ENCODE measurements around the gene PRICKLE4.

DNA sequence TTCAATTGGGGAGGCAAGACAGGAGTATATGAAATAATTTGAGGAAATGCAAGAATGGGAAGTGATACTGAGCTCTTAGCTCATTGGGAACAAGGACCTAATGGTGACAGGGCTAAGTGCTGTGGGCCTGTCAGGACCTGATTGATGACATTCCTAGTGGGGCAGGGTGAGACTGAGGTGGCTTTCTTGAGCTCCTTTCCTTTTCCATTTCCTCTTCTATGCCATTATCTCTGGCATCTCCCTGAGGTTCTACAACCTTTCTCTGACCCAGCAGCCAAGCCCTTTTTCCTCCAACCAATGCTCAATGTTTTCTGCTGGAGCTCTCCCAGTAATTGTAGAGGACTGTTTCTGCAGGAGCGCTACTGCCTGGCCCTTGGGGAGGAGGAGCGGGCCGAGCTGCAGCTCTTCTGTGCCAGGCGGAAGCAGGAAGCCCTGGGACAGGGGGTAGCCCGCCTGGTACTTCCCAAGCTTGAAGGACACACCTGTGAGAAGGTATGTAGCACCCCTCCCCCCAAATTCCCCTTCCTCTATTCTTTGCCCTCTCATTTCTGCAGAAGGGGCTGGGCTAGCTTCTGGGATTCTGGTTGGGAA lies 4.1 kb downstream of the PRICKLE4 start:
- TF ChIP-seq MAZ (IDR thresholded peaks at IDR 0.05; ENCODE audit: borderline replicate concordance, low read depth, low read length) (no peak), RAD21 (IDR thresholded peaks at IDR 0.05; ENCODE audit: low read length) (no peak), CEBPB (IDR thresholded peaks at IDR 0.05; ENCODE audit: low read depth, low read length) (no peak), MXI1 (IDR thresholded peaks at IDR 0.05; ENCODE audit: borderline replicate concordance, low read depth, low read length) (no peak), RFX5 (IDR thresholded peaks at IDR 0.05; ENCODE audit: low read depth, low read length) (no peak), RCOR1 (IDR thresholded peaks at IDR 0.05; ENCODE audit: insufficient replicate concordance, low read length) (no peak), POLR2A (IDR thresholded peaks at IDR 0.05; ENCODE audit: low read depth, low read length) (no peak)
- TF ChIP-seq, protein P1, sequence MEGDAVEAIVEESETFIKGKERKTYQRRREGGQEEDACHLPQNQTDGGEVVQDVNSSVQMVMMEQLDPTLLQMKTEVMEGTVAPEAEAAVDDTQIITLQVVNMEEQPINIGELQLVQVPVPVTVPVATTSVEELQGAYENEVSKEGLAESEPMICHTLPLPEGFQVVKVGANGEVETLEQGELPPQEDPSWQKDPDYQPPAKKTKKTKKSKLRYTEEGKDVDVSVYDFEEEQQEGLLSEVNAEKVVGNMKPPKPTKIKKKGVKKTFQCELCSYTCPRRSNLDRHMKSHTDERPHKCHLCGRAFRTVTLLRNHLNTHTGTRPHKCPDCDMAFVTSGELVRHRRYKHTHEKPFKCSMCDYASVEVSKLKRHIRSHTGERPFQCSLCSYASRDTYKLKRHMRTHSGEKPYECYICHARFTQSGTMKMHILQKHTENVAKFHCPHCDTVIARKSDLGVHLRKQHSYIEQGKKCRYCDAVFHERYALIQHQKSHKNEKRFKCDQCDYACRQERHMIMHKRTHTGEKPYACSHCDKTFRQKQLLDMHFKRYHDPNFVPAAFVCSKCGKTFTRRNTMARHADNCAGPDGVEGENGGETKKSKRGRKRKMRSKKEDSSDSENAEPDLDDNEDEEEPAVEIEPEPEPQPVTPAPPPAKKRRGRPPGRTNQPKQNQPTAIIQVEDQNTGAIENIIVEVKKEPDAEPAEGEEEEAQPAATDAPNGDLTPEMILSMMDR (conservative IDR thresholded peaks at IDR 0.05; ENCODE audit: low read depth, low read length), result no peak
- TF ChIP-seq, protein P2, sequence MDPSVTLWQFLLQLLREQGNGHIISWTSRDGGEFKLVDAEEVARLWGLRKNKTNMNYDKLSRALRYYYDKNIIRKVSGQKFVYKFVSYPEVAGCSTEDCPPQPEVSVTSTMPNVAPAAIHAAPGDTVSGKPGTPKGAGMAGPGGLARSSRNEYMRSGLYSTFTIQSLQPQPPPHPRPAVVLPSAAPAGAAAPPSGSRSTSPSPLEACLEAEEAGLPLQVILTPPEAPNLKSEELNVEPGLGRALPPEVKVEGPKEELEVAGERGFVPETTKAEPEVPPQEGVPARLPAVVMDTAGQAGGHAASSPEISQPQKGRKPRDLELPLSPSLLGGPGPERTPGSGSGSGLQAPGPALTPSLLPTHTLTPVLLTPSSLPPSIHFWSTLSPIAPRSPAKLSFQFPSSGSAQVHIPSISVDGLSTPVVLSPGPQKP (IDR thresholded peaks at IDR 0.05; ENCODE audit: borderline replicate concordance, low read depth, low read length), result no peak
- TF ChIP-seq, protein P3, sequence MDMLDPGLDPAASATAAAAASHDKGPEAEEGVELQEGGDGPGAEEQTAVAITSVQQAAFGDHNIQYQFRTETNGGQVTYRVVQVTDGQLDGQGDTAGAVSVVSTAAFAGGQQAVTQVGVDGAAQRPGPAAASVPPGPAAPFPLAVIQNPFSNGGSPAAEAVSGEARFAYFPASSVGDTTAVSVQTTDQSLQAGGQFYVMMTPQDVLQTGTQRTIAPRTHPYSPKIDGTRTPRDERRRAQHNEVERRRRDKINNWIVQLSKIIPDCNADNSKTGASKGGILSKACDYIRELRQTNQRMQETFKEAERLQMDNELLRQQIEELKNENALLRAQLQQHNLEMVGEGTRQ (IDR thresholded peaks at IDR 0.05; ENCODE audit: low read depth, low read length), result no peak
